ENCODE measurements around the gene CTSO.

The CTSO gene

GRCh38 chr4:155953151-155954117 lies at the start of gene CTSO:
CTSO (minus strand) TSS chr4:155953866; CDS start chr4:155953847, 19 bp downstream.
- ATAC-seq = peak; percentile 98
- peak; percentile 74 for DNase-seq

GRCh38 chr4:156000491-156000890 lies 46.8 kb upstream of the CTSO start:
- ATAC-seq (no peak), DNase-seq (no peak)

- ATAC-seq (no peak), DNase-seq (no peak)
These were observed 46.1 kb upstream of the CTSO start for GRCh38 chr4:155999725-156000124.

- DNase-seq (no peak), ATAC-seq (no peak)
These were observed 41.4 kb upstream of the CTSO start for GRCh38 chr4:155995069-155995468.

GRCh38 chr4:155984106-155984797 lies 30.6 kb upstream of the CTSO start:
- no peak for DNase-seq
- ATAC-seq = no peak

- ATAC-seq (no peak), DNase-seq (no peak)
These were observed 29.2 kb upstream of the CTSO start for GRCh38 chr4:155982736-155983385.

GRCh38 chr4:155978810-155979209 lies 25.1 kb upstream of the CTSO start:
- ATAC-seq = no peak

GRCh38 chr4:155975511-155975910 lies 21.8 kb upstream of the CTSO start:
- no peak for DNase-seq
- no peak for ATAC-seq

More at GRCh38 chr4:155978810-155979209, 25.1 kb upstream of the CTSO start:
- no peak for DNase-seq

- no peak for ATAC-seq
- no peak for DNase-seq
These were observed 21.3 kb upstream of the CTSO start for GRCh38 chr4:155974996-155975395.

GRCh38 chr4:155974476-155974749 lies 20.7 kb upstream of the CTSO start:
- DNase-seq = no peak
- ATAC-seq = no peak

GRCh38 chr4:155973639-155974475 lies 20.2 kb upstream of the CTSO start:
- no peak for DNase-seq
- no peak for ATAC-seq

- ATAC-seq = no peak
- DNase-seq = no peak
These were observed 18.4 kb upstream of the CTSO start for GRCh38 chr4:155972098-155972497.

GRCh38 chr4:155966731-155967395 lies 13.2 kb upstream of the CTSO start:
- ATAC-seq = no peak
- no peak for DNase-seq

- ATAC-seq (no peak), DNase-seq (no peak)
These were observed 12.5 kb upstream of the CTSO start for GRCh38 chr4:155966171-155966570.

GRCh38 chr4:155964016-155964891 lies 10.6 kb upstream of the CTSO start:
- no peak for ATAC-seq
- DNase-seq = no peak

GRCh38 chr4:155962767-155963166 lies 9.1 kb upstream of the CTSO start:
- DNase-seq (no peak), ATAC-seq (no peak)

GRCh38 chr4:155961575-155961974 lies 7.9 kb upstream of the CTSO start:
- DNase-seq = no peak
- ATAC-seq = no peak

- DNase-seq (no peak), ATAC-seq (no peak)
These were observed 6.9 kb upstream of the CTSO start for GRCh38 chr4:155960522-155960921.

- ATAC-seq (peak; percentile 28), DNase-seq (no peak)
These were observed 5.8 kb upstream of the CTSO start for GRCh38 chr4:155959417-155959816.

- DNase-seq = no peak
- ATAC-seq = no peak
These were observed 2.8 kb upstream of the CTSO start for GRCh38 chr4:155956461-155956860.

GRCh38 chr4:155954939-155955338 lies 1.3 kb upstream of the CTSO start:
- DNase-seq (no peak), ATAC-seq (no peak)
